SIG-M5 treated with dmso at 0.1 percent for 504 hours (cell line): Measurements from ENCODE around the gene MAP2K1.
"Not testable (repeated sequence)": the region's sequence is repeated elsewhere in the genome, so short reads cannot be mapped to it uniquely, and the experiment has no call there.

Experiments used
- DNase-seq: peaks from one replicate; lab custom pipeline; 2025; ENCODE audit not compliant: unreplicated experiment; lab: John Stamatoyannopoulos, UW

MAP2K1 gene

DNA sequence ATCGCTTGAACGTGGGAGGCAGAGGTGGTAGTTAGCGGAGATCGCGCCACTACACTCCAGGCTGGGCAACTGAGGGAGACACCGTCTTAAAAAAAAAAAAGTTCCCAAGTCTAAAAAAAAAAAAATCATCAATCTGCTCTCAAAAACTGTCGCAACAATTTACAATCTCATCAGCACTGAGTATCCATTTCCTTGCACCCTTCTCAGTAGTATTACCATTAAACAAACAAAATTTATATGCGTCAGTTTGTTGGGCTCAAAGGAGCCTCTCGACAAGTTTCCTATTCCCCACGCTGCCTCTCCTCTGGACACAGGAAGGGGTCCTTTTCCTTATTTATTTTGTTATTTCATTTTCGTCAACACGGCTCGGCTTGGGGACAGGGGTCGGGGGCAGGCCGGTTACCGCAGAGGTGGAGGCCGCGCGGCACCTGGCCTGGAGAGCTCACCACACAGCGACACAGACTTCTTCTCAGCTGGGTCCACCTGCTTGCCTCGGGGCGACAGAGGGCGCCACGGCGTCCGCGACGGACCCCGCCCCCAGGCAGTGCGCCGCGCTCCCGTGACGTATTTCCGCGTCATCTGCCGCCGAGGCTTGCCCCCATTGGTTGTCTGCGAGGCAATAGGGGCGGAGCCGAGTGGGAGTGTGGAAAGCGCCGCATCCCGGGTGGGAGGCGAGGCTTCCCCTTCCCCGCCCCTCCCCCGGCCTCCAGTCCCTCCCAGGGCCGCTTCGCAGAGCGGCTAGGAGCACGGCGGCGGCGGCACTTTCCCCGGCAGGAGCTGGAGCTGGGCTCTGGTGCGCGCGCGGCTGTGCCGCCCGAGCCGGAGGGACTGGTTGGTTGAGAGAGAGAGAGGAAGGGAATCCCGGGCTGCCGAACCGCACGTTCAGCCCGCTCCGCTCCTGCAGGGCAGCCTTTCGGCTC lies at the start of gene MAP2K1:
Gene MAP2K1, plus strand, starts transcription at position 709 of the 920 bp plus-strand sequence. CDS start 436 bp downstream, outside the sequence.
- DNase-seq = peak; percentile 94

DNA sequence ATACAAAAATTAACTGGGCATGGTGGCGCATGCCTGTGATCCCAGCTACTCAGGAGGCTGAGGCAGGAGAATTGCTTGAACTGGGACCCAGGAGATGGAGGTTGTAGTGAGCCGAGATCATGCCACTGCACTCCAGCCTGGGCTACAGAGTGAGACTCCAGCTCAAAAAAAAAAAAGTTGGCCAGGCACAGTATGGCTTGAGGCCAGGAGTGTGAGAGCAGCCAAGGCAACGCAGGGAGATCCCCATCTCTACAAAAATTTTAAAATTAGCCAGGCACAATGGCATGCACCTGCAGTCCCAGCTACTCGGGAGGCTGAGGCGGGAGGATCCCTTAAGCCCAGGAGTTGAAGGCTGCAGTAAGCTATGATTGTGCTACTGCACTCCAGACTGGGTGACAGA lies 38.2 kb upstream of the MAP2K1 start:
- DNase-seq = not testable (repeated sequence)

GRCh38 chr15:66356077-66356358 lies 30.7 kb upstream of the MAP2K1 start:
- DNase-seq = peak; percentile 37

GRCh38 chr15:66356359-66357236 lies 30.1 kb upstream of the MAP2K1 start, which contains the start of gene TIPIN:
Gene TIPIN (minus strand): TSS chr15:66356685. CDS start chr15:66352947, 3,738 bp downstream.
- peak; percentile 94 for DNase-seq

GRCh38 chr15:66359740-66360139 lies 27.0 kb upstream of the MAP2K1 start:
- DNase-seq = no peak

GRCh38 chr15:66361745-66362460 lies 24.8 kb upstream of the MAP2K1 start:
- peak; percentile 64 for DNase-seq

DNA sequence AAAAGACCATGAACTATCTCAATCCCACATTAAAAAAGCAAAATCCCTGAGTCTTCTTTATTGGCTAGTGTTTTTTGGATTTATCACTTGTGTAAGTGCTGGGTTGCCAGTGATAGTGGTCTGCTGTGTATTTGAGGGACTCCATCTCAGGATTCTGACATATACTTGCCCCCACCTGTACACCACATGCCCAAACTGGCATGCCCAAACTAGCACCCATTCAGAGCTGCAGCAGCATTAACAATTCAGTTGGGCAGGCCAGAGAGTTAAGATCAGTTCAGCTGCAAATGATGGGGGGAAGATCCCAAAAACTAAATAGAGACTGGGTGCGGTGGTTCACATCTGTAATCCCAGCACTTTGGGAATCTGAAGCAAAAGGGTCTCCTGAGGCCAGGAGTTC lies 23.9 kb upstream of the MAP2K1 start:
- DNase-seq = no peak

DNA sequence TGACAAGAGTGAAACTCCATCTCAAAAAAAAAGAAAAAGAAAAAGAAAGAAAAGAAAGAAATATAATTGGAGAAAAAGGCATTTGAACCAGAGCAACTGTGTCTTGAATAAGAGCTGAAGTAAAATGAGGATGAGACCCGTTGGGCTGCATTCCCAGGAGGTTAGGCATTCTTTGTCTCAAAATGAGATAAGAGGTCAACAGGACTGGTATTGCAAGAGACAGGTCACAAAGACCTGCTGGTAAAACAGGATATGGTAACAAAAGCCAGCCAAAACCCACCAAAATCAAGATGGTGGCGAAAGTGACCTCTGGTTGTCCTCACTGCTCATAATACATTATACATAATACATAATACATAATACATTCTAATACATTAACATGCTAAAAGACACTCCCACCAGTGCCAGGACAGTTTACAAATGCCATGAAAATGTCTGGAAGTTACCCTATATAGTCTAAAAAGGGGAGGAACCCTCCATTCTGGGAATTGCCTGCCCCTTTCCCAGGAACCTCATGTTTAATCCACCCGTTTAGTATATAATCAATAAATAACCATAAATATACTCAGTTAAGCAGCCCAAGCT lies 21.7 kb upstream of the MAP2K1 start:
- DNase-seq = no peak

GRCh38 chr15:66369773-66370651 lies 16.7 kb upstream of the MAP2K1 start:
- DNase-seq = peak; percentile 72

DNA sequence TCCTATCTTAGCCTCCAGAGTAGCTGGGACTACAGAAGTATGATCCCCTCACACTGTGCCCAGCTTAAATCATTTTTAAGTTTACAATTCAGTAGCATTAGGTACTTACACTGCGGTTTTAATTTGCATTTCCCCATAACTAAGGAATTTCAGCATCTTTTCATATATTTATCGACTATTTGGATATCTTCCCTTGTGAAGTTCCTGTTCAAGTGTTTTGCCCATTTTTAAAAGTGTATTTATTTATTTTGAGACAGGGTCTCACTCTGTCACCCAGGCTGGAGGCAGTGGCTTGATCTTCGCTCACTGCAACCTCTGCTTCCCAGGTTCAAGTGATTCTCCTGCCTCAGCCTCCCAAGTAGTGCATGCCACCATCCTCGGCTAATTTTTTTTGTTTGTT lies 12.5 kb upstream of the MAP2K1 start:
- DNase-seq = no peak

- no peak for DNase-seq
Measured at GRCh38 chr15:66378814-66379430, 7.8 kb upstream of the MAP2K1 start.

- not testable (repeated sequence) for DNase-seq
Measured at GRCh38 chr15:66381376-66381775, 5.3 kb upstream of the MAP2K1 start.

DNA sequence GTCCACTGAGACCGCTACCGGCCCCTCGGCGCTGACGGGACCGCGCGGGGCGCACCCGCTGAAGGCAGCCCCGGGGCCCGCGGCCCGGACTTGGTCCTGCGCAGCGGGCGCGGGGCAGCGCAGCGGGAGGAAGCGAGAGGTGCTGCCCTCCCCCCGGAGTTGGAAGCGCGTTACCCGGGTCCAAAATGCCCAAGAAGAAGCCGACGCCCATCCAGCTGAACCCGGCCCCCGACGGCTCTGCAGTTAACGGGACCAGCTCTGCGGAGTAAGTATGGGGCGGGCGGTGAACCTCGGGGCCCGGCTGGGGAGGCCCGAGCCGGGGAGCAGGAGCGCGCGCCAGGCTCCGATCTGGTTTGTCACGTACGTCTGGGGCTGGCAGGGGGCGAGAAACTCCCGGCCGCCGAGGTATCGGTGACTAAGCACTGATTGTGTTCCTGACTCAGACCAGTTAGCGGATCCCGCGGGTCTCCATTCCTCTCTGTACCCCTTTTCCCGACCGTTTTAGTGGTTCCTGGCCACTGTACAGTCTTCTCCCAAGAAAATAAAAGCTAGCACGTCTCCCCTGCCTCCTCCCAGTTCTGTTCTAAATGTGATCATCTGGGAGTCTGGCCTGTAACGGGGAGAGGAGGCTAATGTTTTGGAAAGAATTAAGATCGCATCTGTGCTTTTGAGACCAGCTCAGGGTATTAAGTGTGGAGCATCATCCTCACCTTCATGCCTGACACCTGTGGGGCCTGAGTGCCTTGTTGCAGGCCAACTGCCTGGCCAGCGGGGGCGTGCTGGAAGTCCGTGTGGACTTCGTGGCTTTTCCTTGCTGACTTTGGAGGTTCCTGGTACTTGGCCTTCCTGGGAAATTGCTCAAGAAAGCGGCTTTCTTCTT lies 691 bp downstream of the MAP2K1 start:
- peak; percentile 55 for DNase-seq

DNA sequence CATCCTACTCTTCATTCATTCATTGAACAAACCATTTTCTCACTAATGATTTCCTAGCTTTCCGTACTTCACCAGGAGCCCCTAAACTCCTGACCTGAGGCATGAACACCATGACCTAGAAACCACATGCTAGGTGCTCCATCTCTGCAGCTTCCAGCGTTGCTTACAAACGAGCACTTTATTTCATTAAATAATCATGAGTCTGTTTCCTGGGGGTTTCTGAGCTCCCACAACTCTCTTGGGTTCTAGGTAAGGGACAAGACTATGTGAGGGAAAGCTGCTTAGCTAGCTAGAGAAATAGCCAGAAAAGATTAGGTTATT lies 1.3 kb downstream of the MAP2K1 start:
- no peak for DNase-seq

DNA sequence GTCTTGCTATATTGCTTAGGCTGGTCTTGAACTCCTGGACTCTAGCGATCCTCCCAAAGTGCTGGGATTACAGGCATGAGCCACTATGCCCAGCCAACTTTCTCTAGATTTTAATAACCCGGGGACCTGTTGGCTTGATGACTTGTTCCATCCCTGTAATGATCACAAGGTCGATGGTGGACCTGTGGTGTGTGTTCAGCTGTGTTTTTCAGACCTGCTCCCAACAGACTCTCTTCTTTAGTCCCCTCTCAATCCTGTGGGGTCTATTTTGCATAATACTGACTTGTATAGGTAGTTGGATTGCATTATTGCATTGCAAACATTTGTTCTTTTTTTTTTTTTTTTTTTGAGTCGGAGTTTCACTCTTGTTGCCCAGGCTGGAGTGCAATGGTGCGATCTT lies 1.9 kb downstream of the MAP2K1 start:
- DNase-seq = no peak

- DNase-seq = no peak
Measured at GRCh38 chr15:66389098-66389858, 2.6 kb downstream of the MAP2K1 start.

GRCh38 chr15:66389859-66390381 lies 3.2 kb downstream of the MAP2K1 start:
- peak; percentile 26 for DNase-seq

- peak; percentile 91 for DNase-seq
Measured at GRCh38 chr15:66390678-66391077, 4.0 kb downstream of the MAP2K1 start.
